CD4-positive, alpha-beta T cell treated with Interleukin-21 for 1 hour (primary cell): ENCODE measurements around the gene RECQL5.
A peak's percentile ranks its signal among the peaks of the same experiment; 100 is the strongest.

Experiments
- DNase-seq: peaks from one replicate; pipeline ENCODE4 v3.0.0-alpha.2; 2020

Gene RECQL5

GRCh38 chr17:75685499-75685898 lies 18.5 kb upstream of the RECQL5 start:
- DNase-seq: no peak

GRCh38 chr17:75684924-75685323 lies 18.0 kb upstream of the RECQL5 start:
- DNase-seq: no peak

DNA sequence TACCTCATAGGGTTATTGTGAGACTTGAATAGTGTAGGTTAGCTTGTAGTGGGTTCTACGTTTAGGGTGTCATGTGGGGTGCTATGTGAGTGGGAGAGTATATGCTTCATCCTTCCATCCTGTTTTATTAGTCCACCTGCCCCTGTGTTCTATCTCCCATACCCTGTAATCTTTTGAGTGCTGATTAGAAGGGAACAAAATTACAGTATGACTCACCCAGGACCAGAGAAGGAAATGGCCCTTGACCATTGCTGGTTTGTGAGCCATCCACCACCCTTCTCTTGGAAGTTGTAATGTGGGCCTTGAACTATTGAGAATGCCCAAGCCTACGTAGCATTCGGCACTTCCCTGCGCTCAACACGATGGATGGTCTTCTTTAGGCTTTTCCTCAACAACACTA lies 17.3 kb upstream of the RECQL5 start:
- DNase-seq: no peak

DNA sequence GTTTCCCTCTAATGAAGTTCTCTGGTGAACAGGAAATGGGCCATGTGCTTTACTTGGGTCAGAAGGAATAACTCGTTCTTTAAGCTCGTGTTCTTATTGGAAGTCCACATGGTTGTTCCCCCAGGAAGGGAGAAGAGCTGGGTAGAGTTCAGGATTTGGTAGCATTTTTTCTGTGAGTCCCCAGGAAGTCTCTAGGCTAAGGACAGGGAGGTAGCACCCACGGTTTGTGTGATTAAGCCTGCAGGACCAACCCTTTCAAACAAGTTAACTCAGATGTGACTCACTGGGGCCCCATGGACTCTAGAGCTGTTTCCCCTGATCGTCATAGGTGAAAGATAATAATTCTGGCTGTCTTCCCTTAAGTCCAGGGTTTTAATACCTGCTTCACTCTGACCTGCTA lies 16.6 kb upstream of the RECQL5 start:
- DNase-seq: no peak

- no peak for DNase-seq
These were observed 14.3 kb upstream of the RECQL5 start for GRCh38 chr17:75681289-75681688.

DNA sequence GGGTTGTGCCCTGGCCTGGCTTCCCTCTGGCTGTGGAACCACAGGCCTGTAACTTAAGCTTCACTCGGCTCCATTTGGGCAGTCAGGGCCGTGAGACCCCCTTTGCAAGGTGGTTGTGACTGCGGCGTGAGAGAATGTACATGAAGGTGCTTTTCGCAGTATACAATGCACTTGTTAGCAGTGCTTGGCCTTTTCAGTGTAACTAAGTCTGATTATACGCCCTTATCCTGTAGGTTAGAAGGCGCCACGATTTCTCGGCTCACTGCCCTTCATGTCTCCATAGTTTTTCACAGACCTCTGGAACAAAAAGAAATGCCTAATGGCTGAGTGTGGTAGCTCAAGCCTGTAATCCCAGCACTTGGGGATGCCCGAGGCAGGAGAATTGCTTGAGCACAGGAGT lies 13.5 kb upstream of the RECQL5 start:
- DNase-seq: no peak

- DNase-seq: no peak
These were observed 12.8 kb upstream of the RECQL5 start for GRCh38 chr17:75679706-75680211.

DNA sequence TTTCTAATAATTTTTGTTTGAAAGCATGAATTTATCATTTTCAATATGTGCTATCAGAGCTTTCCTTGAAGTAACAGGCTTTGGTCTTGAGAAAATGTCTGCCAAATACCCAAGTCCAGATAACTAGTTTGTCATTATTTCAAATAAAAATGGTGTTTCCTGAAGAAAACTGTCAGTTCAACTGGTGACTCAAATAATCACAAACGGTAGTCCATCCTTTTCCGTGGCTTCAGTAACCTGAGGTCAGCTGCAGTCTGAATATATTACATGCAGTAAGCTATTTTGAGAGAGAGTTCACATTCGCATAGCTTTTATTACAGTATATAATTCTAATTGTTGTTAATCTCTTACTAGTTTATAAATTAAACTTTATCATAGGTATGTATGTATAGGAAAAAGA lies 9.5 kb upstream of the RECQL5 start:
- no peak for DNase-seq

GRCh38 chr17:75673487-75673886 lies 6.5 kb upstream of the RECQL5 start:
- DNase-seq: no peak

DNA sequence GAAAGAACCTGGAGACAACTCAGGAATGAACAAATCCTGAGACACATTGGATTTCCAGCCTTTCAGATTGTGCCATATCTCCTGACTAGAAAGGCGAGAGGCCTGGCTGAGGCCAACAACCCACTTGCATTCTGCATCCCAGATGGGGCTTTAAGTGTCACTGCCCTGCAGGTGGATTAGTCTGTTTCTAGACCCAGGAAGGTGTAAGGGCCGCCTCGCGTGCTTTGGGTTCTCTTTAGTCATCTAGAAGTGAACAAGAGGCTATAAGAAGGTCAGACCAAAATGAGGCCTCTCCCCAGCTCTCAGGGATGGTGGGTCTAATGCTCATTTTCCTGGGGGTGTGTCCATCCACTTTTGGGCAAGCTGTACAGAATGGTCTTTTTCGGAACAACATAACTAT lies 5.1 kb upstream of the RECQL5 start:
- no peak for DNase-seq

DNA sequence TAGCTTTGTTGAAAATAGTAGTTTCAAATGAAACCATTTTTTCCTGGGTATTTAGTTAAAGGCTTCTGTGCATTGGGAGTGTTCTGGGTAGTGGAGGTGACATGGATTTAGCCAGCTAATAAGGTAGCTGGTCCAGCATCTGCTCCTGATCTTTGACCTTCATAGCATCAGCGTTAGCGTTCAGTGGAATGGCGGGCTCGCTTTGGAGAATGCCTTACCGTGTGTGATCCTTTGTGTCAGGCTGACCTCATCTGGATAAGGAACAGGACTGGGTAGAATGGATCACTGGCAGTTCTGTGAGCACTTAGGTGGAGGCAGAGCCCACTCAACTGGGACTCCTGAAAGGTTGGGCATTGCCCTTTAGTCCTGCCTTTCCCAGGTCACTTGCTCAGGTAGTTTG lies 3.9 kb upstream of the RECQL5 start:
- DNase-seq: no peak

GRCh38 chr17:75668489-75668888 lies 1.5 kb upstream of the RECQL5 start:
- no peak for DNase-seq

DNA sequence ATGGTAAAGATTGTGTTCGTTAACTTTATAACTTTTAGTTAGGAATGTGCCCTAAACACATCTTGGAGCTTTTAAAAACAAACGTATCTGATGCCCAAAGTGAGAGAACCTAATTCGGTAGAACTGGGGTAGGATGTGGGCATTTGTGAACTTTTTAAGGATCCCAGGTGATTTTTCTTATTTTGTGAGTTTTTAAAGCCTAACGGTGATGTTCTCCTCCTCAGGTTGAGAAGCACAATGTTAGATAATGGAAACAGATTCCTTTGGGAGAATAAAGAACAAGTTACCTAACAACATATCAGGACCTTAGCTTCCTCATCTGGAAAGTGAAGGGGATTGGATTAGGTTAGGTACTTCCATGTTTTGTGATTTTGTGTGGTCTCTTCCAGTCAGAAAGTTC lies 871 bp upstream of the RECQL5 start:
- no peak for DNase-seq

GRCh38 chr17:75665981-75666380 lies 973 bp downstream of the RECQL5 start:
- no peak for DNase-seq

GRCh38 chr17:75664099-75664549 lies 2.8 kb downstream of the RECQL5 start:
- no peak for DNase-seq

- DNase-seq: no peak
These were observed 4.4 kb downstream of the RECQL5 start for GRCh38 chr17:75662511-75662910.

DNA sequence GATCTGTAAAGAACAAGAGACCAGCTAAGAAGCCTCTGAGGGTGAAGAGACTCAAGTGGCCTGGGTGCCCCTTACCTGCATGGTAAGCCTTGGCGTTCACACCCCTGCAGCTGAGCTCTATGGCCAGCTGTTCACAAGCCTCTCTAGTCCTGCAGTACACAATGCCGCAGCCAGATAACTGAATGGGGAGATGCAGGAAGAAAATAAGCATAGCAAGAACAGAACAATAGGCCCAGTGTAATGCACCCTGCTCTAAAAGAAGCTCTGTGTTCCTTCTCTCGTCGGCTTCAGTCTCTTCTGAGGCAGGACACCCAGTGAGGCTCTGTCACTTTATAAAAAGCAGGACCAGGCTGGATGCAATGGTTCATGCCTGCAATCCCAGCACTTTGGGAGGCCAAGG lies 5.4 kb downstream of the RECQL5 start:
- DNase-seq: no peak

- no peak for DNase-seq
These were observed 8.7 kb downstream of the RECQL5 start for GRCh38 chr17:75658237-75658636.

- no peak for DNase-seq
These were observed 12.8 kb downstream of the RECQL5 start for GRCh38 chr17:75654176-75654575.

- DNase-seq: peak; percentile 39
These were observed 13.9 kb downstream of the RECQL5 start for GRCh38 chr17:75652934-75653549.

GRCh38 chr17:75652341-75652740 lies 14.6 kb downstream of the RECQL5 start:
- no peak for DNase-seq

- DNase-seq: no peak
These were observed 16.1 kb downstream of the RECQL5 start for GRCh38 chr17:75650874-75651273.

DNA sequence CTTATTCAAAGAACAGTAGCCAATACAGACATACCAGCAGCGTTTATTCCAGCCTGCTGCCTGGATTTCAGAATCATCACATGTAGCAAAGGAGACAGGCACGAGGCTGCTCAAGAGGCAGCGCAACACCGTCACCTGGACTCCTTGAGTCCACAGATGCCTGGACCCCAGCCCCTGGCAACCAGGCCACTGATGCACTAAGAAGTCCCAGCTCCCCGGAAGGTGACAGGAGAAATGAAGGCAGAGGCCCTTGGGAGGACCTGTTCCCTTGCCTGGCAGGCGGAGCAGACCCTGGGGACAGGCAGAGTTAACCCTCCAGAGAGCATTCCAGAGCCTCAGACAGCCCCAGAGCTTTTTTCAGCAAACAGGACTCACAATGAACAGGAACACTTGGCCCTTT lies 17.3 kb downstream of the RECQL5 start:
- no peak for DNase-seq

- DNase-seq: no peak
These were observed 19.0 kb downstream of the RECQL5 start for GRCh38 chr17:75647921-75648320.

DNA sequence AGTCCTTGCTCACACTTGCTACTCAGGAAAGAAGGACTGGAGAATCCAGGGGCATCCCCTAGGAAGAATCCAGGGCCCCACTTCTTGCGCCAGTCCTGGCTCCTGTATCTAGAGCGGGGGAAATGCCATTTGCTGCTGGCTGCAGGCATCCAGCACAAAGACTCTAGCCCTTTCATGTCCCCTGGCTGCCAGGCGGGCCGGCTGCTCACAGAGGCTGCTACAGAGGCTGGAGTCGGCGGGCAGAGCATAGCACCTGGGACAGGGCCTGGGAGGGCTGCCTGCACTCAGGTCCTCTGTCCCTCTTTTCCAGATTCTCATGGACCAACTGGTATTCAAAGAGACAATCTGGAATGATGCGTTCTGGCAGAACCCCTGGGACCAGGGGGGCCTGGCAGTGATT lies 19.9 kb downstream of the RECQL5 start:
- no peak for DNase-seq

- no peak for DNase-seq
These were observed 20.3 kb downstream of the RECQL5 start for GRCh38 chr17:75646638-75646992.
